Mesothelial cell of epicardium (in vitro differentiated cells): ENCODE measurements around the gene RPS2. TPM values are rescaled to one million over a fixed set of nuclear protein-coding genes. Genes with fewer than 3 reads are reported as not detected.
"Not testable (repeated sequence)": the region's sequence is repeated elsewhere in the genome, so short reads cannot be mapped to it uniquely, and the experiment has no call there.

Experiments
- DNase-seq, 2 experiments: peaks; one replicate each; pipeline ENCODE4 v3.0.0; 2021; ENCODE audit warnings: low spot score in 2 of 2; ENCODE audit not compliant: unreplicated experiment in 2 of 2
- H3K27ac Mint-ChIP-seq: 2 replicates; pipeline ENCODE4 v1.8.0; 2021; ENCODE audit warnings: mixed read lengths
- H3K27me3 Mint-ChIP-seq: 2 replicates; pipeline ENCODE4 v1.8.0; 2021; ENCODE audit warnings: low read depth, mixed read lengths
- H3K36me3 Mint-ChIP-seq: 2 replicates; pipeline ENCODE4 v1.8.0; 2021; ENCODE audit warnings: mixed read lengths
- H3K4me1 Mint-ChIP-seq: 2 replicates; pipeline ENCODE4 v1.8.0; 2021; ENCODE audit warnings: mixed read lengths
- H3K4me3 Mint-ChIP-seq: 2 replicates; pipeline ENCODE4 v1.8.0; 2021; ENCODE audit warnings: mild to moderate bottlenecking, moderate library complexity, mixed read lengths
- H3K9me3 Mint-ChIP-seq: 2 replicates; pipeline ENCODE4 v1.8.0; 2021; ENCODE audit warnings: mixed read lengths
- total RNA-seq: library from RNA; stranded (reverse); gene quantifications from 3 replicates; pipeline ENCODE4 v1.2.1, GENCODE V29; 2021
- TF ChIP-seq, protein P1 (sequence below): fragments of 200-600 bp; sonication (generic); IDR thresholded peaks from one replicate; pipeline ENCODE4 v1.5.0; 2021; ENCODE audit warnings: antibody characterized with exemption; ENCODE audit not compliant: unreplicated experiment

RPS2 gene
- total RNA-seq, 1 donor from 2014 or later = 2,265 TPM

DNA sequence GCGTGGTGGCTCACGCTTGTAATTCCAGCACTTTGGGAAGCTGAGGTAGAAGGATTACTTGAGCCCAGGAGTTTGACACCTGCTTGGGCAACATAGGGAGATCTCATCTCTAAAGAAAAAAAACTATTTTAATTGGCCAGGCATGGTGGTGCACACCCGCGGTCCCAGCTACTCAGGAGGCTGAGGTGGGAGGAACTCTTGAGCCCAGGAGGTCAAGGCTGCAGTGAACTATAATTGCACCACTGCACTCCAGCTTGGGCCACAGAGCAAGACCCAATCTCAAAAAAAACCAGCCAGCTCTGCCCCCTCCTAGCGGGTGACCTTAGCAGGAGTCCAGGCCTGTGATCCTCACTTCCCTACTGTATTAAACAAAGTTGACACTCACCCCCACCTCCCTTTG is 40.5 kb downstream of the RPS2 start:
- DNase-seq = no peak
- no peak overlapping the region for H3K27ac Mint-ChIP-seq
- H3K4me3 Mint-ChIP-seq = no peak overlapping the region
- H3K36me3 Mint-ChIP-seq = no peaks in the 10 kb centered on the region
- H3K4me1 Mint-ChIP-seq = peaks cover 40% of the 10 kb centered on the region
- H3K27me3 Mint-ChIP-seq = peaks cover 43% of the 10 kb centered on the region
- TF ChIP-seq, protein P1, sequence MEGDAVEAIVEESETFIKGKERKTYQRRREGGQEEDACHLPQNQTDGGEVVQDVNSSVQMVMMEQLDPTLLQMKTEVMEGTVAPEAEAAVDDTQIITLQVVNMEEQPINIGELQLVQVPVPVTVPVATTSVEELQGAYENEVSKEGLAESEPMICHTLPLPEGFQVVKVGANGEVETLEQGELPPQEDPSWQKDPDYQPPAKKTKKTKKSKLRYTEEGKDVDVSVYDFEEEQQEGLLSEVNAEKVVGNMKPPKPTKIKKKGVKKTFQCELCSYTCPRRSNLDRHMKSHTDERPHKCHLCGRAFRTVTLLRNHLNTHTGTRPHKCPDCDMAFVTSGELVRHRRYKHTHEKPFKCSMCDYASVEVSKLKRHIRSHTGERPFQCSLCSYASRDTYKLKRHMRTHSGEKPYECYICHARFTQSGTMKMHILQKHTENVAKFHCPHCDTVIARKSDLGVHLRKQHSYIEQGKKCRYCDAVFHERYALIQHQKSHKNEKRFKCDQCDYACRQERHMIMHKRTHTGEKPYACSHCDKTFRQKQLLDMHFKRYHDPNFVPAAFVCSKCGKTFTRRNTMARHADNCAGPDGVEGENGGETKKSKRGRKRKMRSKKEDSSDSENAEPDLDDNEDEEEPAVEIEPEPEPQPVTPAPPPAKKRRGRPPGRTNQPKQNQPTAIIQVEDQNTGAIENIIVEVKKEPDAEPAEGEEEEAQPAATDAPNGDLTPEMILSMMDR = no peak
- H3K9me3 Mint-ChIP-seq = no peaks in the 10 kb centered on the region

DNA sequence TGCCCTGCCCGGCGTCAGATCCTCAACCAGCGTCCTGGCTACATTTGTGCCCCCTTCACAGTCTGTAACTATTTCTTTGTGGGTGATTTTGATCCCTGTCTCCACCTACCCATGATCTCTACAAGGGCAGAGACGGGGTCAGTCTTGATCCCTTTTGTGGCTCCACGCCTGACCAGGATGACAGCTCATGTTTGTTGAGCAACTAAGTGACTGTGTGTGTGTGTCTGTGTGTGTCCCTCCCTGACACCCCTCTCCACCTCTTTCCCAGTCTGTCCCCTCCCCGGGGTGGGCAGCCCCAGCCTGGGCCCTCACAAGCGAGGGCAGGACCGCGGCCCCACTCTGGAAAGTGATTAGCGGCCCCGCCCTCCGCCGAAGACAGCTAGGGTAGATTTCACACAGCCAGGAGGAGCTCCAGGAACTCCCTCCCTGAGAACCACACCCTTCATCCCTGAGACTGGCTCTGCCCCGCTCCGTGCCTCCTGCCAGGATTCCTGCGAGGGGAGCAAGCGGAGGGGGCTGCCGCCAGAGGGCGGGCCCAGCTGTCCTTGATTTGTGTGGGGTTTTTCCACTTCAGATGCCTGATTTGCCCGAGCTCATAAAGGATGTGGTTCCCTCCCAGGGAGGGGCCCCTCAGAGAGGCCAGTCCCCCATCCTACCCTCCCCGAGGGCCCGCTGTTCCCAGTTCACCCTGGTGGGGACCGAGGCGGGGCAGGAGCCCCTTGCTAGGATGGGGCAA is 41.2 kb downstream of the RPS2 start:
- H3K36me3 Mint-ChIP-seq = no peaks in the 10 kb centered on the region
- no peaks in the 10 kb centered on the region for H3K9me3 Mint-ChIP-seq
- no peak overlapping the region for H3K4me3 Mint-ChIP-seq

DNA sequence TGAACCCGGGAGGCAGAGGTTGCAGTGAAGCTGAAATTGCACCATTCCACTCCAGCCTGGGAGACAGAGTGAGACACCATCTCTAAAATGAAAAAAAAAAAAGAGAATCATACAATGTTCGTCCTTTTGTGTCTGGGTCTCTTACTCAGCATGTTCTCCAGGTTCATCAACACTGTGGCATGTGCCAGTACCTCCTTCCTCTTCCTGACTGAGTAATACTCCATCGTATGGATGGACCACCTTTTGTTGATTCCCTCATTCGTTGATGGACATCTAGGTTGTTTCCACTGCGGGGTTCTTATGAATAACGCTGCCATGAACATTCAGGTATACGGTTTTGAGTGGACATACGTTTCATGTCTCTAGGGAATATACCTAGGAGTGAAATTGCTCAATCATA is 42.3 kb downstream of the RPS2 start:
- no peaks in the 10 kb centered on the region for H3K9me3 Mint-ChIP-seq
- H3K4me3 Mint-ChIP-seq = no peak overlapping the region
- peaks cover 55% of the 10 kb centered on the region for H3K27me3 Mint-ChIP-seq
- peaks cover 36% of the 10 kb centered on the region for H3K4me1 Mint-ChIP-seq
- TF ChIP-seq, protein P1 = no peak
- no peak for DNase-seq
- H3K36me3 Mint-ChIP-seq = no peaks in the 10 kb centered on the region
- no peak overlapping the region for H3K27ac Mint-ChIP-seq

More for the DNA sequence above, 41.2 kb downstream of the RPS2 start:
- peak; percentile 64 to 80 for DNase-seq
- TF ChIP-seq, protein P1 = peak; percentile 66
- Mint-ChIP-seq H3K27me3 (peaks cover 49% of the 10 kb centered on the region), H3K27ac (no peak overlapping the region), H3K4me1 (peaks cover 38% of the 10 kb centered on the region)

DNA sequence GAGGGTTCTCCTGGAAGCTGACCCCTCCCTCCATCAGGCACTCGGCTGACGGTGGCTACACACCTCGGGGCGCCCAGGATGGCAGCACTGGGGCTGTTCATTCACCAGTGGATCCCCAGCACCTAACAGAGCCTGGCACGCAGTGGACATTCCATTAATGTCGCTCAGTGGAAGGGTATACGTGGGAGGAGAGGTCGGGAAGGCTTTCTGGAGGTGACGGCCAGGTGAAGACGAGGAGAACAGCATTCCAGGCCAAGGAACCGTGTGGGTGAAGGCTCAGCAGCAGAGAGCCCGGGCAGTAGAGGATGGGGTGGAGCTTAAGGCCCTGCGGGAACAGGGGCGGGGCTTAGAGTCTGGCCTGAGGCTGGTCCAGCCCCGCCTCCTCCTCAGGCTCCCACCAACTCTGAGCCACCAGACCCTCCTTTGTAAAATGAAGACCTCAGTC is 43.9 kb downstream of the RPS2 start:
- TF ChIP-seq, protein P1 = no peak
- no peak overlapping the region for H3K4me3 Mint-ChIP-seq
- peaks cover 30% of the 10 kb centered on the region for H3K4me1 Mint-ChIP-seq
- peaks cover 71% of the 10 kb centered on the region for H3K27me3 Mint-ChIP-seq
- no peak for DNase-seq
- no peaks in the 10 kb centered on the region for H3K36me3 Mint-ChIP-seq
- no peaks in the 10 kb centered on the region for H3K9me3 Mint-ChIP-seq
- no peak overlapping the region for H3K27ac Mint-ChIP-seq

DNA sequence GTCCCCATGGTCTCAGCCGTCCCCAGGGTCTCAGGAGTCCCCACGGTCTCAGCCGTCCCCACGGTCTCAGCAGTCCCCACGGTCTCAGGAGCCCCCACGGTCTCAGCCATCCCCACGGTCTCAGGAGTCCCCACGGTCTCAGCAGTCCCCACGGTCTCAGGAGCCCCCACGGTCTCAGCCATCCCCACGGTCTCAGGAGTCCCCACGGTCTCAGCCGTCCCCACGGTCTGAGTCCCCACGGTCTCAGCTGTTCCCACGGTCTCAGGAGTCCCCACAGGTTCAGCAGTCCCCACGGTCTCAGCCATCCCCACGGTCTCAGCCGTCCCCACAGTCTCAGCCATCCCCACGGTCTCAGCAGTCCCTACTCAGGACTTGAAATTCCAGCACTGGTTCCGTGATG is 44.5 kb downstream of the RPS2 start:
- not testable (repeated sequence) for H3K9me3 Mint-ChIP-seq, H3K27ac Mint-ChIP-seq, H3K36me3 Mint-ChIP-seq, H3K4me3 Mint-ChIP-seq, DNase-seq
- H3K4me1 Mint-ChIP-seq = peaks cover 25% of the 10 kb centered on the region
- peaks cover 77% of the 10 kb centered on the region for H3K27me3 Mint-ChIP-seq

DNA sequence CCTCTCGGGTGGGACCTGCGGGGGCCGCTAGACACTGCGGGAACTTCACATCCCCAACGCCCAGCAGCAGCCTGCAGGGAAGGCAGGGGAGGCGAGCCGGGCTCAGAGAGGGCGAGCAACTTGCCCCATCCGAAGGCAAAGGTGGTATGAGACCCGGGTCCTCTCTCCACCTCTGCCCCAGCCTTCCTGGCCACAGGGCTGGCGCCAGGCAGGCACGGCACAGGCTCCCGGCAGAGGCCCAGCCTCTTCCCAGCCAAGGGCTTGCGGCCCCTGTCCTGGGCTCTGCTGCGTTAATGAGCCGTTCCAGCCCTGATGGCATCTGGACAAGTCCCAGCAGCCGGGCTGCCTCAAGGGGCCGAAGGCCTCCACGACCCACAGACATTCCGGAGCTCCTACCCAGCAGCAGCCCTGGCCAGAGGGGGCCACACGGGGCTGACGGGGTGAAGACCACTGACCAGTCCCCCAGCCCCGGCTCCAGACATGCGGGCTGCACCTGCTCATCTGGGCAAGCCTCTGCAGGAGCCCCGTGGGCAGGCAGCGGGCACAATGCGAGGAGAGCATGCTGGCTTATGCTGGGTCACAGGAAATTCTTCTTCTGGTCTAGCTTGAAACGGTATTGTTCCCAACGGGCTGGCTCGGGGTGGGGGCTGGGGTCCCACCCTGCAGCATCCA is 45.2 kb downstream of the RPS2 start:
- Mint-ChIP-seq H3K27ac (no peak overlapping the region), H3K36me3 (no peaks in the 10 kb centered on the region), H3K27me3 (peaks cover 84% of the 10 kb centered on the region), H3K4me3 (no peak overlapping the region), H3K9me3 (no peaks in the 10 kb centered on the region), H3K4me1 (peaks cover 21% of the 10 kb centered on the region)
- TF ChIP-seq, protein P1 = no peak
- DNase-seq = no peak
